ENCODE measurements around the gene LRRC19.

LRRC19 gene

GRCh38 chr9:27019589-27019988 lies 14.1 kb upstream of the LRRC19 start:
- POLR2A ChIA-PET (ENCODE audit: low non-redundant PET), result no interaction called here
- CTCF ChIA-PET, result interaction anchor here (0.6 kb wide), 2 partner anchors 257 to 529 kb away, joined by 3 read pairs; no protein-coding TSS in a partner anchor
- no peak for DNase-seq (ENCODE audit: low spot score)
- TF ChIP-seq CTCF (conservative IDR thresholded peaks at IDR 0.05; ENCODE audit: low read depth), result no peak
- no peak overlapping the region for H3K27ac ChIP-seq

GRCh38 chr9:27003426-27004077 lies 1.9 kb downstream of the LRRC19 start:
- ChIA-PET POLR2A (ENCODE audit: low non-redundant PET) (no interaction called here), CTCF (interaction anchor here (0.6 kb wide), 1 partner anchor 110 kb away, joined by 5 read pairs; no protein-coding TSS in a partner anchor)
- H3K27ac ChIP-seq, result no peak overlapping the region
- TF ChIP-seq CTCF (conservative IDR thresholded peaks at IDR 0.05; ENCODE audit: low read depth), result no peak
- DNase-seq (ENCODE audit: low spot score), result no peak

DNA sequence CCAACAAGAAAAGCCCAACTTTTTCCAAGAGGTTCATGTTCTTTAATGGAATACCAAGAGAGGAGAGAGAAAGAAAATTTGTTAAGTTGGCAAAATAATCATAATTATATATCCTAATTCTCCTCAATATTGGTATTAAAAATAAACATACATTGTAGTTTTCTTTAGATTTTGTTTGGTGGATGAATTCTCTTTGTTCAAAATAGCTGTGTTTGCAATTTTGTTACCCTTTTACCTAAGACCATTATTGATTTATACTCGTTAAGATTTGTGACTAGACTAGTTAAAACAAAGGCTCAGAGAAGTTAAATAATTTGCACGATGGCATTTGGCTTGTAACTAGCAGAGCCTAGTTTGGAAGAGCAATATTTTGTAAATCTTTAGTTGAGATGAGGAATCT lies 9.7 kb downstream of the LRRC19 start:
- H3K27ac ChIP-seq, result no peak overlapping the region
- POLR2A ChIA-PET (ENCODE audit: low non-redundant PET), result no interaction called here
- no peak for DNase-seq (ENCODE audit: low spot score)
- CTCF ChIA-PET, result no interaction called here
- no peak for TF ChIP-seq CTCF (conservative IDR thresholded peaks at IDR 0.05; ENCODE audit: low read depth)

DNA sequence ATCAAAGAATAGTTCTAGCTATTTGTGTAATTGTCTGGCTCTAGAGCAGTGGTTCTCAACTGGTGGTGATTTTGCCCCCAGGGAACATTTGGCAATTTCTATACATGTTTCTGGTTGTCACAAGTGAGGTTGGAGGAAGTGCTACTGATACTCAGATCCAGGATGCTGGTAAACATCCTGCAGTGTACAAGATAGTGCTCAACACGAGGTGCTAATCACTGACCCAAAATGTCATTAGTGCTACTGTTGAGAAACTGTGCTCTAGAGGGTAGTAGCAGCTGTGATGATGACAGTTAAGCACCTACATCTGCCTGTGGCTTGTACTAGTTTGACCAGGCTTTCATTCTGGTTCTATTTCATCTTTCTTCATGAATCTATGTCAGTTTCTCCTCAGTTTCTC lies 22.1 kb downstream of the LRRC19 start:
- no peak for DNase-seq (ENCODE audit: low spot score)
- no peak for TF ChIP-seq CTCF (conservative IDR thresholded peaks at IDR 0.05; ENCODE audit: low read depth)
- CTCF ChIA-PET, result no interaction called here
- H3K27ac ChIP-seq, result no peak overlapping the region
- POLR2A ChIA-PET (ENCODE audit: low non-redundant PET), result no interaction called here

DNA sequence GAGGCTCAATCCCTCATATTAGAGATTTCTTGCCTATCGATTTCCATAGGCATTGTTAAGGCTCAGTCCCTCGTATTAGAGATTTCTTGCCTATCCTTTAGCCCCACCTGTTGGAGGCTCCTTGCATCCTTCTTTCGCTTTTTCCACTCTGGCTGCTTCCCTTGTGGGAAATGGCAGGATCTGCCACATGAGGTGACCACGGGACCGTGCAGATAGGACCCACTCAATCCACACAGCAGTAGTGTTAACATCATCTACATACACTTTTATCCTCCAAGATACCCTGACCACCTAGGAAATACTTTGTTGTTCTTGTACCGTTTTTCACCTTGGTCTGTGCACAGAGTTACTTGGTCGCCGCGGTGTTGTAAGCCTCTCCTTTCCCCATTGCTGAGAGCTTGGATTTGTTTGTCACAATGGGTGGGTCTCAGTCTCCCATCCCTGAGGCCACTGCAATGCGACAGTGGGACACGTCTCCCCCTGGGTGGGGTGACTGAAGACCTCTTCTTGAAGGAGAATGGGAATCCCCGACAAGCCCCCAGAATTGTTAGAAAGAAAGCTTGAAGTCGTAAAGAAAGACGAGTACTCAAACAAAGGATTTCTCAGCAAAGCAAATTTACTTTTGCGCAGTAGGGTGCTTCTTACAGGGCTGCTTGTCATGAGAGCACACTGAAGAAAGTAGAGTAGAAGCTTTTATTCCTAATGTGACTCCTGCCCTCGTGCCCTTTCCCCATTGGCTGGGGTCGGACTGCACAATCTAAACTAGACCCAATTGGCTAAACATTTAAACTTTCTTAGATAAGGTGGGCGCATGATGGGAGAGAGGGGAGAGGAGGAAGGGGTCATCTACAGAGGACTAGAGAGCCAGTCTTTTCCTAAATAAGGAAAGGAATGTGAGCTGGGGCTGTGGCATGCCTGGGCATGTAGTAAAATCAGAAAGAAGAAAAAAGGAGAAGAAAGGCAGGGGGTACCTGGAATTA lies 29.5 kb downstream of the LRRC19 start:
- peak; percentile 29 for TF ChIP-seq CTCF (conservative IDR thresholded peaks at IDR 0.05; ENCODE audit: low read depth)
- DNase-seq (ENCODE audit: low spot score), result no peak
- no peak overlapping the region for H3K27ac ChIP-seq
- ChIA-PET CTCF (no interaction called here), POLR2A (ENCODE audit: low non-redundant PET) (no interaction called here)

GRCh38 chr9:26974927-26975326 lies 30.5 kb downstream of the LRRC19 start:
- no peak for DNase-seq (ENCODE audit: low spot score)
- ChIA-PET POLR2A (ENCODE audit: low non-redundant PET) (no interaction called here), CTCF (interaction anchor here (0.7 kb wide), 1 partner anchor 49 kb away, joined by 3 read pairs; no protein-coding TSS in a partner anchor)
- no peak for TF ChIP-seq CTCF (conservative IDR thresholded peaks at IDR 0.05; ENCODE audit: low read depth)
- no peak overlapping the region for H3K27ac ChIP-seq

Data from RWPE1 (cell line).